Measurements from ENCODE around the gene FCRL3. TPM values are rescaled to one million over a fixed set of nuclear protein-coding genes. Genes with fewer than 3 reads are reported as not detected.

The FCRL3 gene
- total RNA-seq, 1 experiment from 2014 or later: 45.8 TPM

GRCh38 chr1:157697781-157698569 lies 2.6 kb downstream of the FCRL3 start:
- Histone ChIP-seq H3K9me3 (ENCODE audit: low read length) (no peaks in the 10 kb centered on the region), H3K79me2 (ENCODE audit: low read length) (no peaks in the 10 kb centered on the region), H3K4me3 (ENCODE audit: low read length) (no peak overlapping the region), H3K27ac (ENCODE audit: low read length) (peak overlapping the region; percentile 17; the same call in 1 of the 2 replicates), H3K4me1 (ENCODE audit: low read length) (peaks cover 53% of the 10 kb centered on the region), H4K20me1 (ENCODE audit: insufficient read depth, low read depth, low read length) (no peaks in the 10 kb centered on the region), H3K27me3 (ENCODE audit: low read length) (no peaks in the 10 kb centered on the region), H2AFZ (ENCODE audit: low read length) (no peak overlapping the region), H3K9ac (ENCODE audit: low read length) (no peak overlapping the region), H3K4me2 (ENCODE audit: low read depth, low read length, poor library complexity, severe bottlenecking) (peak overlapping the region; percentile 1), H3K9me2 (replicated peaks; ENCODE audit: insufficient read depth, low read length) (no peaks in the 10 kb centered on the region), H3K36me3 (ENCODE audit: insufficient read depth, low read length) (no peaks in the 10 kb centered on the region; the same call in 1 of the 2 replicates)
- DNase-seq: no peak

GRCh38 chr1:157696966-157697628 lies 3.5 kb downstream of the FCRL3 start:
- Histone ChIP-seq H3K4me3 (ENCODE audit: low read length) (no peak overlapping the region), H3K9me3 (ENCODE audit: low read length) (no peaks in the 10 kb centered on the region), H3K36me3 (ENCODE audit: insufficient read depth, low read length) (no peaks in the 10 kb centered on the region; the same call in 1 of the 2 replicates), H3K9me2 (replicated peaks; ENCODE audit: insufficient read depth, low read length) (no peaks in the 10 kb centered on the region), H3K27ac (ENCODE audit: low read length) (peak overlapping the region; percentile 9; the same call in 1 of the 2 replicates), H4K20me1 (ENCODE audit: insufficient read depth, low read depth, low read length) (no peaks in the 10 kb centered on the region), H3K4me2 (ENCODE audit: low read depth, low read length, poor library complexity, severe bottlenecking) (peak overlapping the region; percentile 1), H3K4me1 (ENCODE audit: low read length) (peaks cover 53% of the 10 kb centered on the region), H3K27me3 (ENCODE audit: low read length) (no peaks in the 10 kb centered on the region), H2AFZ (ENCODE audit: low read length) (no peak overlapping the region), H3K9ac (ENCODE audit: low read length) (no peak overlapping the region), H3K79me2 (ENCODE audit: low read length) (no peaks in the 10 kb centered on the region)
- DNase-seq: no peak

- no peak for DNase-seq
- no peaks in the 10 kb centered on the region for H3K27me3 ChIP-seq (ENCODE audit: low read length)
- no peaks in the 10 kb centered on the region for H4K20me1 ChIP-seq (ENCODE audit: insufficient read depth, low read depth, low read length)
- no peak overlapping the region for H3K9ac ChIP-seq (ENCODE audit: low read length)
- H3K4me3 ChIP-seq (ENCODE audit: low read length): no peak overlapping the region
- H3K4me2 ChIP-seq (ENCODE audit: low read depth, low read length, poor library complexity, severe bottlenecking): no peak overlapping the region
- peaks cover 43% of the 10 kb centered on the region for H3K4me1 ChIP-seq (ENCODE audit: low read length)
- H2AFZ ChIP-seq (ENCODE audit: low read length): no peak overlapping the region
- H3K9me2 ChIP-seq (replicated peaks; ENCODE audit: insufficient read depth, low read length): no peaks in the 10 kb centered on the region
- H3K79me2 ChIP-seq (ENCODE audit: low read length): no peaks in the 10 kb centered on the region
- no peaks in the 10 kb centered on the region; the same call in 1 of the 2 replicates for H3K36me3 ChIP-seq (ENCODE audit: insufficient read depth, low read length)
- H3K27ac ChIP-seq (ENCODE audit: low read length): no peak overlapping the region
- no peaks in the 10 kb centered on the region for H3K9me3 ChIP-seq (ENCODE audit: low read length)
These were observed 5.2 kb downstream of the FCRL3 start for GRCh38 chr1:157695417-157695816.

DNA sequence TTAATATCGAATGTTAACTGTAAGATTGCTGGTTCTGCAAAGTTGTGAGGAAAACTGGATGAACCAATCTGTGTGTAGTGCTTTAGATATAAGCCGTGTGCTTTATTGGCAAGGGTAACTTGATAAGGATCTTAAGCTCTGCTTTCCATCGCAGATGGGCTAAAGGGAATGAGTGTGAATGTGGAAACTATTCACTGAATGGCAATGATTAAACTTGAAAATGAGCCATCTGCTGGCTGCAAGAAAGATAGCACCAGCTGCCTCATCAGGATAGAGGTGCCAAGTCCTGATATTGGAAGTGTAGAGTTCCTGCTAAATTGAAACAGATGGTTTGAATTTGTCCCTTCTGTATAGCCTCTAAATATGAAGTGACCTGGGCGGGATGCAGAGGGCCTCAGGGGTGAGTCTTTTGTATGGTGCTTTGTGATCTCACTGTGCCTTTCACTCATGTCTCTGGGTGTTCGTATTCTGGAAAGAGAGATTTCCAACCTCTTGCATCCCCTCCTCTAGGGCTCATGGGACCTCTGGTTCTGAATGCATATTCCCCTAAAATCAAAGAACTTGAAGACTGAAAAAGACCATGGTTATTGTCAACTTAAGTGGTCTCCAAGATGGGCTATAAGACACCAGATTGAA lies 9.2 kb downstream of the FCRL3 start:
- H4K20me1 ChIP-seq (ENCODE audit: insufficient read depth, low read depth, low read length): no peaks in the 10 kb centered on the region
- no peaks in the 10 kb centered on the region for H3K9me2 ChIP-seq (replicated peaks; ENCODE audit: insufficient read depth, low read length)
- DNase-seq: peak; percentile 74
- no peak overlapping the region for H3K9ac ChIP-seq (ENCODE audit: low read length)
- H3K4me2 ChIP-seq (ENCODE audit: low read depth, low read length, poor library complexity, severe bottlenecking): no peak overlapping the region
- no peaks in the 10 kb centered on the region for H3K9me3 ChIP-seq (ENCODE audit: low read length)
- H3K36me3 ChIP-seq (ENCODE audit: insufficient read depth, low read length): no peaks in the 10 kb centered on the region
- H3K79me2 ChIP-seq (ENCODE audit: low read length): no peaks in the 10 kb centered on the region
- H2AFZ ChIP-seq (ENCODE audit: low read length): 0 out of 2 replicates have a peak overlapping the region, but pooled peaks have one; percentile 48
- no peaks in the 10 kb centered on the region for H3K27me3 ChIP-seq (ENCODE audit: low read length)
- H3K4me3 ChIP-seq (ENCODE audit: low read length): no peak overlapping the region
- peaks cover 4% of the 10 kb centered on the region; the same call in 1 of the 2 replicates for H3K4me1 ChIP-seq (ENCODE audit: low read length)
- H3K27ac ChIP-seq (ENCODE audit: low read length): no peak overlapping the region

DNA sequence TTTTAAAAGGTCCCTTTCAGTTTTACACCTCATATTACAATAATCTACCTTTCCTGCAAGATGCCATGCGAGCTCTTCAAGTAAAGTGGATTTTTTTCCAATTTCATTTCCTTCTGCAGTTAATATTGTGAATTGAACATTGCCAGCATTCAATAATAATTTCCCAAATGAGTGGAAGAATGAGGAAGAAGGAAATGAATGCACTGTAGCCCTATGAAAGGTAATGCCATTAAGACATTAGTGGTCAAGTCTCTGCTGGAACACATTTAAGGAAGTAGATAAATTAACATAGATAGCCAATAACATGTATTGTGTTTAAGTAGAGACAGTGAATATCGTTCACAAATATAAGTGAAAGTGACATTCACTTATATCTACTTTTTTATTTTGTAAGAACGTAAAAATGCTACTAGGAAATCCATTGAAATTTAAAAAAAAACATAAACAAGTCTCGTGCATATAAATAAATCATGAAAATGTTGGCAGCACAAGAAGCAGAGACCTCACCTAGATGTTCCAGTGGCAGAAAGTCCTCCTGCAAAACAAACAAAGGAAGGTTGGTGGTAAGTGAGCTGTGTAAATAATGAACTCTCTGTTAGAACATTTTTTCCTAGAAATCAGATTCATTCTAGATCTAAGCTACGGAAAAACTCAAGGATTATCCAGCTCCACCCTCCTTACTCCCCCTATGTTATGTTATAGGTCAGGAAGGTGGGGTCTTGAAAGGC lies 17.7 kb downstream of the FCRL3 start:
- no peaks in the 10 kb centered on the region for H3K9me3 ChIP-seq (ENCODE audit: low read length)
- no peak overlapping the region for H3K9ac ChIP-seq (ENCODE audit: low read length)
- no peak overlapping the region for H3K4me3 ChIP-seq (ENCODE audit: low read length)
- H3K9me2 ChIP-seq (replicated peaks; ENCODE audit: insufficient read depth, low read length): no peaks in the 10 kb centered on the region
- H3K4me1 ChIP-seq (ENCODE audit: low read length): no peaks in the 10 kb centered on the region
- no peak overlapping the region for H3K27ac ChIP-seq (ENCODE audit: low read length)
- H3K36me3 ChIP-seq (ENCODE audit: insufficient read depth, low read length): no peaks in the 10 kb centered on the region
- H2AFZ ChIP-seq (ENCODE audit: low read length): no peak overlapping the region
- no peak overlapping the region for H3K4me2 ChIP-seq (ENCODE audit: low read depth, low read length, poor library complexity, severe bottlenecking)
- no peaks in the 10 kb centered on the region for H4K20me1 ChIP-seq (ENCODE audit: insufficient read depth, low read depth, low read length)
- DNase-seq: no peak
- H3K79me2 ChIP-seq (ENCODE audit: low read length): no peaks in the 10 kb centered on the region
- H3K27me3 ChIP-seq (ENCODE audit: low read length): no peaks in the 10 kb centered on the region

GRCh38 chr1:157678721-157679120 lies 21.8 kb downstream of the FCRL3 start:
- Histone ChIP-seq H4K20me1 (ENCODE audit: insufficient read depth, low read depth, low read length) (no peaks in the 10 kb centered on the region), H2AFZ (ENCODE audit: low read length) (no peak overlapping the region), H3K27ac (ENCODE audit: low read length) (no peak overlapping the region), H3K27me3 (ENCODE audit: low read length) (no peaks in the 10 kb centered on the region), H3K9me2 (replicated peaks; ENCODE audit: insufficient read depth, low read length) (no peaks in the 10 kb centered on the region), H3K9ac (ENCODE audit: low read length) (no peak overlapping the region), H3K36me3 (ENCODE audit: insufficient read depth, low read length) (peaks cover 5% of the 10 kb centered on the region; the same call in 1 of the 2 replicates), H3K9me3 (ENCODE audit: low read length) (peaks cover 3% of the 10 kb centered on the region; the same call in 1 of the 2 replicates), H3K4me2 (ENCODE audit: low read depth, low read length, poor library complexity, severe bottlenecking) (no peak overlapping the region), H3K79me2 (ENCODE audit: low read length) (no peaks in the 10 kb centered on the region), H3K4me1 (ENCODE audit: low read length) (no peaks in the 10 kb centered on the region), H3K4me3 (ENCODE audit: low read length) (no peak overlapping the region)
- no peak for DNase-seq

DNA sequence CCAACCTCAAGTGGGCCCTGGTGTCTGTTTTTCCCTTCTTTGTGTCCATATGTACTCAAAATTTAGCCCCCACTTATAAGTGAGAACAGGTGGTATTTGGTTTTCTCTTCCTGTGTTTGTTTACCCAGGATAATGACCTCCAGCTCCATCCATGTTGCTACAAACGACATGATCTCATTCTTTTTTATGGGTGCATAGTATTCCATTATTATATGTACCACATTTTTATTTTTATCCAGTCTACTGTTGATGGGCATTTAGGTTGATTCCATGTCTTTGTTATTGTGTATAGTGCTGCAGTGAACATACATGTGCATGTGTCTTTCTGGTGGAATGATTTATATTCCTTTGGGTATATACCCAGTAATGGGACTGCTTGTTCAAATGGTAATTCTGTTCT lies 27.6 kb downstream of the FCRL3 start:
- Histone ChIP-seq H3K36me3 (ENCODE audit: insufficient read depth, low read length) (peaks cover 5% of the 10 kb centered on the region; the same call in 1 of the 2 replicates), H4K20me1 (ENCODE audit: insufficient read depth, low read depth, low read length) (no peaks in the 10 kb centered on the region), H2AFZ (ENCODE audit: low read length) (no peak overlapping the region), H3K4me3 (ENCODE audit: low read length) (no peak overlapping the region), H3K79me2 (ENCODE audit: low read length) (no peaks in the 10 kb centered on the region), H3K9ac (ENCODE audit: low read length) (no peak overlapping the region), H3K27ac (ENCODE audit: low read length) (no peak overlapping the region), H3K27me3 (ENCODE audit: low read length) (no peaks in the 10 kb centered on the region), H3K4me1 (ENCODE audit: low read length) (no peaks in the 10 kb centered on the region), H3K9me2 (replicated peaks; ENCODE audit: insufficient read depth, low read length) (no peaks in the 10 kb centered on the region), H3K9me3 (ENCODE audit: low read length) (peaks cover 6% of the 10 kb centered on the region), H3K4me2 (ENCODE audit: low read depth, low read length, poor library complexity, severe bottlenecking) (no peak overlapping the region)
- DNase-seq: no peak

All from Karpas-422 (cell line).